GM10847 (cell line): ENCODE results near the gene C19orf81.

Experiments
- POLR2A ChIP-seq: IDR thresholded peaks from 2 replicates; pipeline ENCODE4 v1.6.1; 2011; ENCODE audit not compliant: insufficient read length; ENCODE audit errors: extremely low read depth

The C19orf81 gene

DNA sequence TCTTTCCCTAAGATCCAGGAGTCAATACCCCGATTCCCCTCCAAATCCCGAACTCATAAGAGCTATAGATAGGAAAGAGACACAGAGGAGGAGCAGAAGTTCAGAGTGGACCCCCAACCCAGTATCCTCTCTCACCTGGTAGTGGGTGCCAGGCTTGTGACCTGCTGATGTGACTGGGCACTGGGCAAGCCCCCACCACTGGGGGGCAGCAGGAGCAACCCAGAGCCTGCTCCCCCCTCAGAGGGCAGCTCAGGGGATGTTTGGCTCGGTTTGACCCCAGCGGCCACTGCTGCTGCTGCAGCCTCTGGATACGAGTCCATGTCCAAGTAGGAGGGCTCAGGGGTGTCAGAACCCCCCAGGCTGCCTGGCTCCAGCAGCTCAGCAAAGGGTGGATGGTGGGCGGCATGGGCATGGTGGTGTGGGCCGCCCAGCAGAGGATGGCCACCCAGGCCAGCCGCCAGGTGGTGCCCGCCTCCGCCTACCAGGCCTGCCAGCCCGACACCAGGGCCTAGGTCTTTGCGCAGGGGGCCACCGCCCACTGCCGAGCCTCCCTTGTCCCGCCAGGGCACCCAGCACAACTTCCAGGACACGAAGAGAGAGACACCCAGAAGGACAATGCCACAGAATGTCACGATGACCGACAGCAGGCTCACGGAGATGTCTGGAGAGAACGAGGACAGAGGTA lies 17.0 kb upstream of the C19orf81 start:
- TF ChIP-seq POLR2A: no peak

DNA sequence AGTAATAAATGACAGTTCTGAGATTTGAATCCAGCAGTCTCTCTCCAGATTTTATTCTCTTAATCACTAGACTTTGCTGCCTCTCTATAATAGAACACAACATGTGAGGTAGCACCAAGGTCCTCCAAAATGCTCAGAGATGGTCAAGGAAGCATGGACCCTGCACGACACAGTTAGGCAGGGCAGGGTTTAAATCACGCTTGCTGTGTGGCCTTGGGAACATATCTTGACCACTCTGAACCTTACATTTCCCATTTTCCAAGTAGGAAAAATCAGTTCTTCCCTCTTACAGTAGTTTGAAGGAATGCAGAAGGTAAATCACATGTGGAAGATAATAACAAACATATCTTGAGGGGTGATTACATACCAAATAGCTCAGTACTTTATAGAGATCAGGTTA lies 15.9 kb upstream of the C19orf81 start:
- TF ChIP-seq POLR2A: no peak

DNA sequence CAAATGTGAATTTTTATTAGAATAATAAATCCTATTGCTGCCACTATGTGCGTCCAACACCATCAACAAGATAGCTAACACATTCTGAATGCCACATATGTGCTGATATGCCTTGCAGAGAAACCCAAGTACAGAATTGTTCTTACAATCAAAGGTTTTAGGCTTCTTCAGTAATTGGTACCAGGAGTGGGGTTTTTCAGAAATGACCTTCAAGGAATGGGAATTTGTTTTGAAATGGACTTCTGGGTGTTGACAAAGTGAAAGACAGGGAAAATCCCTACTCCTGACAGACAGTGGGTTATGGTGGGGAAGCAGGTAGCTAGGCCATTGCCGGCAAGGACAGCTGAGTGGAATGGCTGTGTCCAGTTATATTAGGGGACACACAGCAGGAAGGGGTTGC lies 15.3 kb upstream of the C19orf81 start:
- no peak for TF ChIP-seq POLR2A

DNA sequence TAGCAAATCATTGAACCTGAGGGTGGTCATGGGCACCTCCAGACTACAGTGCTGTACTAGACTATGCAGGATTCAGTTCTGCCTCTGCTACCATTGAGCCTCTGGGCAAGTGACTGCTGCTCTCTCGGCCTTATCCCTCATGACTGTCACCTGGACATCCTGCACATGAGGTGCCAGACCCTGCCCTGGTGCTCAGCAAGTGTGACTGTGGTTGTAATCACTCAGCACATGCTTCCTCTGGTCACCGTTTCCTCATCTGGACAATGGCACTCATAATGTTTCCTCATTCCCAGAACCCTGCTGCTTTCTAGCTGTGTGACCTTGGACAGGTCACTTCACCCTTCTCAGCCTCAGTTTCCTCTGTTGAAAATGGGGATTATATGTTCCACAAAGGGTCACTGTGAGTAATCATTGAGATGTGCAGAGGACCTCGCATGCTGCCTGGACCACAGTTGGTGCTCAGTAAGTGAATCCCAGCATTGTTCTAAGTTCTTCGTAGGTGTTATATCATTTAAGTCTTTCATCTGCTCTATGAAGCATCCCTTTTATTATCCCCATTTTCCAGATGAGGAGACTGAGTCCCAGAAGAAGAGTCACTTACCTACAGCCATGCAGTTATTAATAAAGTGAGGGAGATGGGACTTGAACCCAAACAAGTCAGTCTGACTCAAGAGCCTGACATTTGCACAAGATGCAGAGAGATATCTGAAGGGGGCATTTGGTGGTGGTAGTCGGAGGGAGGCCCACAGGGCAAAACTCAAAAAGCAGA lies 12.7 kb upstream of the C19orf81 start:
- TF ChIP-seq POLR2A: no peak

DNA sequence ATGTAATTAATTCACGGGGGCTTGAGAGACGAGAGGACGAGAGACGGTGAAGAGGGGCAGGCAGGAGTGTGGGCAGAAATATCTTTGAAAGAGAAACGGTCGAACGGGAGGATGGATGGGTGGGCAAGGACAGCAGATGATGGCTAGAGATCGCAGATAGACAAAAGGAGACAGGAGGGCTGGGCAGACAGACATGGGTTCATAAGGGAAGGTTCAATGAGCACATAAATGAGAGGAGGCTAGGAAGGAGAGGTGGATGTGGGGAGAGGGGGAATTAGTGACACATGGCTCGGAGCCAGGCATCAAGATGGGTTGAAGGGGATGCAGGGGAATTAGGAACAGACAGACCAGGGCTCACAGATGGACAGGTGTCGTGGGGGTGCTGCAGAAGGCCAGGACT lies 10.6 kb upstream of the C19orf81 start:
- TF ChIP-seq POLR2A: no peak

DNA sequence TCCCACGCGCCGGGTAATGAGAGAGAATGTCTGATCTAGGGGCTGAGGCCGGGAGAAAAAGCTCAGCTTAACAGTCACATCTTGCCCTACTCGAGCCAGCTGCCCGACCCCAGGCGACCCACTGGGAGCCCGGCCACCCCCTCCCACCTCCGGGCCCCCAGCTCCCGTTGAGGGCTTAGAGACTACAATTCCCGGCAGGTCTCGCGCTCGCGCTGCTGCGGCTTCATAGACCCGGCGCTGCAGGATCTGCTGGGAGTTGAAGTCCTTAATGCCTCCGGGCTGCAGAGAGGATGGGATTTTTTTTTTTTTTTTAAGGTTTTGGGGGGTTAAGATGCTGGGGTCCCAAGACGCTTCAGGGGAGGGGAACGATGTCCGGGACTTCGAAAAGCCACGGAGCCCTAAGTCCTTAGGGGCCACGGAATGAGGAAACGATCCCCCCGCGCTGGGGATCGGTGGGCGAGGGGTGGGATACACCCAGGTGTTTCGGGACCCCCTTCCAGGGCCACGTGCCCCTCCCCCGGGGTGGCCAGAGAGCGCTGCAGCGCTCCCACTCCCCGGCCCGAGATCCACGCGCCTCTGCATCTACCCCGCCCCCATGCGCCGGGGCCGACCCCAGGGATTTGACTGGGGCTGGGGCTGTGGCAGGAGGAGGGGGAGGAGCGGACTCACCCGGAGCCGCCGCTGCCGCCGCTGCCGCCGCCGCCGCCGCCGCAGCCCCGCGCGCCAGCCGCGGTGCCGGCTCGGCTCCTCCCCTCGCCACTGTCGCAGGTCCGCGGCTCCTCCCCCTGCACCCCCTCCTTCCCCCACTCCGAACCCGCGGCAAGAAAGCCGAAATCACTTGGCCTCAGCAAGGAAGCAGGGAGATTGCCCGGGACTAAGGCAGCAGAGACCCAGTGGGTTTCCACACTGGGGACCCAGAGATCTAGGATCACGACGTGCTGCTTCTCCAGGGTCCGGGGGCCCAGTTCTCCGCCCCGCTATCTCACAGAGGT lies 9.8 kb upstream of the C19orf81 start, which contains the start of gene SYT3:
Gene SYT3, minus strand, starts transcription at position 761 of the 992 bp plus-strand sequence. CDS start 2,470 bp downstream, outside the sequence.
- TF ChIP-seq POLR2A: no peak

DNA sequence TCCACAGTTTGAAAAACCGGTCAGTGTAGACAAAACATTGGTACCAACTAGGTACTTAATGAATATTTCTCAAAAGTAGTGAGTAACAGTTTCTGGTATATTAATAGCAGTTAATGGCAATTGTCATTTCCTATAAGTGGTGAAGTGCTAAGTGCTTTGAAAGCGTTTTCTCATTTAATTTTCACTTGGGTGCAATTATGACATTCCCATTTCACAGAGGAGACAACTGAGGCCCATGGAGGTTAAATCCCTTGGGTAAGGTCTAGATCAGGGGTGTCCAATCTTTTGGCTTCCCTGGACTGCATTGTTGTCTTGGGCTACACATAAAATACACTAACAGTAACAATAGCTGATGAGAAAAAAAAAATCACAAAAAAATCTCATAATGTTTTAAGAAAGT lies 8.9 kb upstream of the C19orf81 start:
- TF ChIP-seq POLR2A: no peak

DNA sequence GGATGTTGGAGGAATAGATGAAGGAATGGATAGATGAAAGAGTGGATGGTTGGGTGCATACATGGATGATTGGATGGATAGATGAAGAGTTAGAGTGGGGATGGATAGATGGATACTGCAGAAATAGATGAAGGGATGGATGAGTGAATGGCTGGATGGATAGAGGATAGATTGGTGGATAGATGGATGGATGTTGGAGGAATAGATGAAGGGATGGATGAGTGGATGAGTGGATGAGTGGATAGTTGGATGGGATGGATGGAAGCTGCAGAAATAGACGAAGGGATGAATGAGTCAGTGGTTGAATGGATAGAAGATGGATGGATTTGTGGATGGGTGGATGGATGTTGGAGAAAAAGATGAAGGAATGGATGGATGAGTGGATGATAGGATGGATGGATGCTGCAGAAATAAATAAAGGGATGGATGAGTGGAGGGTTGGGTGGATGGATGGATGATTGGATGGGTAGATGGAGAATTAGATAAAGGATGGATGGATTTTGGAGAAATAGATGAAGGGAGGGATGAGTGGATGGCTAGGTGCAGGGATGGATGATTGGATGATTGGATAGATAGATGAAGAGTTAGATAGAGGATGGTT lies 4.8 kb upstream of the C19orf81 start:
- no peak for TF ChIP-seq POLR2A

DNA sequence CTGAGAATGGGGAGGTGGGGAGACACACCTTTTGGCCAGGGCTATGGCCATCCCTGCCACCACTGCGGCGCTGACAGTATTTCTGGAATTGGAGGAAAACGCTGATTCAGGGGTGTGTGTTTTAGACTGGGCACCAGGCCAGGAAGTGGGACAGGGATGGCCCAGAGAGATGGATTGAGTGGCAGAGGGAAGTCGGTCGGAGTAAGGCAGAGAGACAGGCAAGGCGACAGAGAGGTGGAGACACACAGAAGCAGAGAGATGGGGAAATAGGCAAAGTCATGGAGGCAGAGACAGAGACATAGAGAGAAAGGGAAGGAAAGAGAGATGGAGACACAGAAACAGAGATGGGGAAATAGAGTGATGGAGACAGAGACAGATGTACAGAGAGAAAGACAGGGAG lies 4.1 kb upstream of the C19orf81 start:
- no peak for TF ChIP-seq POLR2A

DNA sequence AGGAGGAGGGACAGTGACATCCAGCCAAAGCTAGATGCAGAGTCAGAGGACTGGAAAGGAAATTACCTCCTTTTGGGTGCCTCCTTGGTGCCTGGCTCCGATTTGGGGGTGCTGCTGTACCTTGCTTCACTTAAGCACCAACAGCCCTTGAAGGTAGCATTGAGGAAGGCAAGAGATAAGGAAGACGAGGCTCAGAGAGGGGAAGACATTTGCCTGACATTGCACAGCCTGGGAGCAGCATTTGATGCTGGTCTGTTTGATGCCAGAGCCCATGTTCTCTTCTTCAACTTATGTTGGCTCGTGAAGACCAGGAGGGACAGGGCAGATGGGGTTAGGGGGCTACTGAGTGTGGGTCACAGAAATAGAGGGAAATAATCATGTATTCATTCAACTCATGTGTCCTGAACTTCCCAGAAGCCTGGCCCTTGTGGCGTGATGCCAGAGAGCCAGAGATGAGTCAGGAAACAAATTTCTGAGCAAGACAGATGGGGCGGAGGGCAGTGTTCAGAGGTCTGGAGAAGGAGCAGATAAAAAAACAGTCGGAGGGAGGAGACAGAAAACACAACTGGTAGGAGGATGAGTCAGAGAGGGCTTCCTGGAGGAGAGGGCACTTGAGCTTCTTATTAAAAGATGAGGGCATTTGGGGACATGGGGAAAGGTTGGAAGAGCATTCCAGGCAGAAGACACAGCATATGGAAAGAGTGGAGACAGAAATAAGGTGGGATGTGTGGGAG lies 3.0 kb upstream of the C19orf81 start:
- TF ChIP-seq POLR2A: no peak

DNA sequence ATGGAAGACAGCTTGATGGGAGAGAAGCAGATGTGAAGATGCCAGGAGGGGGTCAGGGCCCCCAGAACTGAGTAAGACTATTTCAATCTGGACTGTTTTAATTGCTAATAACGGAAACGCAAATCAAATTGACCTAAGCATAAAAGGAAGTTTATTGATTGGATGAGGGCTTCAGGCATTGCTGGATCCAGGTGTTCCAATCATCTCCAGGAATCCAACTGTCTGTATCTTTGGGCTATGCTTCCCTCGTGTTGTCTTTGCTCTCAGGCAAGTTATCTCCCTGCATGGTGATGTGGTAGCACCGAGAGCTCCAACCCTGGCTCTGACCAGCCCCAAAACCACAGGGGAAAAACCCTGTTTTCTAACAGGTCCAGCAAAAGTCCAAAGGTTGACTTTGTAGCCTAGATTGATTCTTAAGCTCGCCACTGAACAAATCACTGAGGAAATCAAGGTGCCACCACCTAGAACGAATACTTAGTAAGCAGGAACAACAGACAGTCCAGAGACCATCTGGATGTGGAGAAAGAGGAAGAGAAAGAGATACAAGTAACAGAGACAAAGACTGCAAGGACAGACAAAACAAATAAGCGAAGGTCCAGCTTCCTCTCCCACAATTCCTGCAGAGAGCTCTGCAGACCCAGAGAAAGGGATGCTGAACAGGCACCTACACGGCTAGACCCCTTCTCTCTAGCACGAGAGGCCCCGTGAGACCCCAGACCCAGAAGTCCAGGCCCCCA lies 1.2 kb upstream of the C19orf81 start:
- no peak for TF ChIP-seq POLR2A

DNA sequence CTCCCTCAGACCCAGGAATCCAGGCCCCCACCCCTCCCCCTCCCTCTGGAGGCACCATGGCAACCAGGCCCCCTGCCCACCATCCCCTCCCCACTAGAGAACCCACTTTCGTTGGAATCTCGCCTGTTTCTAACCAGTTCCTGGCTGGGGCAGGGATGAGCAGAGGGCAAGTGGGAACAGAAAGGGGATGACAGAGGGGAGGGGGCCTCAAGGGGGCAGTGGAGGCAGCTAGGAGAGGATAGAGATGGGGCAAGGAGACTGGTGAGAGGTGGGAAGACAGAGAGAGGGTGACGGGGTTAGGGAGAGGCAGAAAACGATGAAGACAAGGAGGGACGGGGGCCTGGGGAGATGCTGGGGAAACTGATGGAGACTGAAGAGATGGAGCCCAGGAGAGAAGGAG lies 586 bp upstream of the C19orf81 start:
- no peak for TF ChIP-seq POLR2A

DNA sequence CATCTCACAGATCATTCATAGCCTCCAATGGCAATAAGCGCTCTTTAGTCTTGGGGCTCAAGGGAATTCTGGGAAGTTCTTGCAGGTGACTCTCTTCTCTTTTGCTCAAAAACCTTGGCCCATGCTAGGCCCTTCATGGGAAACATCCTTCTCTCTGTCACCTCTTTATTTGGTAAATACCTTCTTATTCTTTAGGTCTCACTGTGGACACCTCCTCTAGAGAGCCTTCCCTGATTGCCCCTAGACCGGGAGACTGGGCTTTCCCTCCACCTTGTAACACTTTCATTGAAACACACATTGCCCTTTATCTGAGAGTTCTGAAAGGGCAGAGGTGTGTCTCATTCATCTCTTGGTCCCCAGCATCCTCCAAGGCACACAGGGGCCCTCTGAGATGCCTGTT lies 1.9 kb downstream of the C19orf81 start:
- no peak for TF ChIP-seq POLR2A

DNA sequence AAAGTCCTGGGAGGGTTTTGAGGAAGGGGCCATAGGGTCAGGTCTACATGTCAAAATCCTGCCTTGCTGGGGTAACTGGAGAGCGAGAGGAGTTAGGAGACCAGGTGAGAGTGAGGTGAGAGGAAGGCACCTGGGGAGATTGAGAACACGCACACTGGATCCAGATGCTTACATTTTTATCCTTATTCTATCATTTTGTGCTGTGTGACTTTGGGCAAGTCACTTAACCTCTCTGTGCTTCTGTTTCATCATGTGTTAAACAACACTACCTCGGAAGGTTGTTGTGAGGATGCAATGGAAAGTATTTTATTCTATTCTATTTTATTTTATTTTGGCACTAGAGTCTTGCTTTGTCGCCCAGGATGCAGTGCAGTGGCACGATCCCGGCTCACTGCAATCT lies 3.5 kb downstream of the C19orf81 start:
- no peak for TF ChIP-seq POLR2A
